GM21515 (cell line): ENCODE data around the gene ZSCAN16.
"Not testable (repeated sequence)": the region's sequence is repeated elsewhere in the genome, so short reads cannot be mapped to it uniquely, and the experiment has no call there.

Experiments
- ATAC-seq: cut with Tn5 transposase; IDR thresholded peaks from one replicate; pipeline ENCODE4 v1.9.1; 2021; ENCODE audit not compliant: unreplicated experiment

ZSCAN16 gene

GRCh38 chr6:28124350-28124970 lies at the start of gene ZSCAN16:
ZSCAN16 (plus strand) TSS chr6:28124609; CDS start chr6:28125444, 835 bp downstream.
- peak; percentile 97 for ATAC-seq

GRCh38 chr6:28078050-28078449 lies 46.4 kb upstream of the ZSCAN16 start:
- ATAC-seq, result no peak

GRCh38 chr6:28078836-28079235 lies 45.6 kb upstream of the ZSCAN16 start:
- no peak for ATAC-seq

- not testable (repeated sequence) for ATAC-seq
Observed at GRCh38 chr6:28080381-28080630, 44.1 kb upstream of the ZSCAN16 start, which contains the start of gene ZNF165. ZNF165 (plus strand) TSS chr6:28080568; CDS start chr6:28085481, 4,913 bp downstream.

GRCh38 chr6:28080631-28081485 lies 43.6 kb upstream of the ZSCAN16 start:
- peak; percentile 69 for ATAC-seq

GRCh38 chr6:28081486-28081751 lies 43.0 kb upstream of the ZSCAN16 start:
- ATAC-seq, result peak; percentile 54

GRCh38 chr6:28082939-28083338 lies 41.5 kb upstream of the ZSCAN16 start:
- no peak for ATAC-seq

GRCh38 chr6:28089054-28089453 lies 35.4 kb upstream of the ZSCAN16 start:
- ATAC-seq, result no peak

- ATAC-seq, result no peak
Observed at GRCh38 chr6:28090917-28091586, 33.4 kb upstream of the ZSCAN16 start.

GRCh38 chr6:28102222-28102621 lies 22.2 kb upstream of the ZSCAN16 start:
- not testable (repeated sequence) for ATAC-seq

- ATAC-seq, result not testable (repeated sequence)
Observed at GRCh38 chr6:28102699-28103098, 21.7 kb upstream of the ZSCAN16 start.

GRCh38 chr6:28104392-28105244 lies 19.8 kb upstream of the ZSCAN16 start:
- ATAC-seq, result peak; percentile 99

- ATAC-seq, result no peak
Observed at GRCh38 chr6:28105245-28105639, 19.2 kb upstream of the ZSCAN16 start.

GRCh38 chr6:28107506-28107905 lies 16.9 kb upstream of the ZSCAN16 start:
- no peak for ATAC-seq

- no peak for ATAC-seq
Observed at GRCh38 chr6:28111964-28112363, 12.4 kb upstream of the ZSCAN16 start.

GRCh38 chr6:28115799-28116198 lies 8.6 kb upstream of the ZSCAN16 start:
- ATAC-seq, result no peak

- no peak for ATAC-seq
Observed at GRCh38 chr6:28117386-28118050, 6.9 kb upstream of the ZSCAN16 start.

- no peak for ATAC-seq
Observed at GRCh38 chr6:28118217-28118616, 6.2 kb upstream of the ZSCAN16 start.

GRCh38 chr6:28121876-28122275 lies 2.5 kb upstream of the ZSCAN16 start:
- no peak for ATAC-seq

- not testable (repeated sequence) for ATAC-seq
Observed at GRCh38 chr6:28122283-28122682, 2.1 kb upstream of the ZSCAN16 start.

GRCh38 chr6:28124971-28125353 lies 553 bp downstream of the ZSCAN16 start:
- no peak for ATAC-seq
